SK-N-MC (cell line): ENCODE results near the gene HEG1.

Experiments
- EZH2 ChIP-seq: fragments of 200-600 bp; sonication (generic); IDR thresholded peaks from one replicate; pipeline ENCODE4 v1.6.1; 2017; ENCODE audit warnings: antibody characterized with exemption
- FOXP2 ChIP-seq: optimal IDR thresholded peaks from 2 replicates; pipeline ENCODE3; 2011; ENCODE audit warnings: mild to moderate bottlenecking, moderate library complexity; ENCODE audit not compliant: insufficient read depth; ENCODE audit errors: extremely low read length, control extremely low read depth
- POLR2AphosphoS5 ChIP-seq: IDR thresholded peaks from 2 replicates; pipeline ENCODE4 v1.6.1; 2012; ENCODE audit warnings: mild to moderate bottlenecking, low read depth, low read length, borderline replicate concordance

- TF ChIP-seq EZH2 (no peak), POLR2AphosphoS5 (no peak), FOXP2 (no peak)
Measured at GRCh38 chr3:125031544-125031943, 24.3 kb downstream of the HEG1 start.
